Stimulated activated CD8-positive, alpha-beta memory T cell treated with anti-CD3 and anti-CD28 coated beads, Interleukin-4, amount 100 ng/mL, for 24 hours (primary cell): ENCODE results near the gene CACNA1S.

ENCODE experiments used
- DNase-seq: peaks from one replicate; pipeline ENCODE4 v3.0.0-alpha.2; 2020; ENCODE audit warnings: low read depth

The CACNA1S gene

DNA sequence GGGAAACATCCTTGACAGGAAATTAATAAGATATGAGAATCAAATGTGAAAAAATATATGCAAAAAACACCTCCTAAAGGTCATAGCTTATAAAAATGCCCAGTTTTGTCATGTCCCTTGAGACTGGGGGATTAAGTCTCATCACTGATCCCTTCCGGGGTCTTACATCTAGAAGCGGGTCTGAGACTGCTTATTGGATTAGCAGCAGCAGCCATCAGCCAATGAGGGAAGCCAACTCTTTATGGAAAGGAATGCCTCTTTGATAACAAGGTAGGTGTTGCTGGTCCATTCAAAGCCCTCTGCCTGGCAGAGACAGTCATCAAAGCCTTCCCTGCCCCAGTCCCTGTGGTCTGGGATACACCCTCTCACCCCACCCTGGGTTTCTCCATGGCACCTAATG, 3.9 kb upstream of the CACNA1S start:
- no peak for DNase-seq

DNA sequence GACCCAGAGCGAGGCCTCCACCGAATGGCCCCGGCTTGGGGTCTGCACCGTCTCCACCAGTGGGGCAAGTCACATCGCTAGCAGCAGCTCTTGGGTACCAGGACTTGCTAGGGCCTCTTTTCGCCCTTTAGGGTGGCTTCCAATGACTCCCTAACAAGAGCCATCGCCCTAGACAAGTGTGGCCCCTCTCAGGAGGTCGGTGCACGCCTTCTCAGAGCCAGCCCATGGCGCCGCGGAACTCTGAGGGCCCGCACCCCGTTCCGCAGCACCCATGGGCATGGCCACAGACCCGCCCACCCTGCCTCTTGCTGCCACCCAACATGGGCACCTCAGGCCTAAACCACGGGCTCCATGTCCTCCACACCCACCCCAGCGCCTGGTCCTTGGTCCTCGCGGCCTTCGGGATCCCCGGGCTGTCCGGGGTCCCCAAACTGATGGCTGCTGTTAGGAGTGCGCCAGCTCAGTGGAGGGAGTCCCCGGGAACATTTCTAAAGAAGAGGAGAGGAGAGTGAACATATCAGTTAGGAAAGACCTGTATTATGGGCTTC, 3.2 kb upstream of the CACNA1S start:
- DNase-seq: no peak

DNA sequence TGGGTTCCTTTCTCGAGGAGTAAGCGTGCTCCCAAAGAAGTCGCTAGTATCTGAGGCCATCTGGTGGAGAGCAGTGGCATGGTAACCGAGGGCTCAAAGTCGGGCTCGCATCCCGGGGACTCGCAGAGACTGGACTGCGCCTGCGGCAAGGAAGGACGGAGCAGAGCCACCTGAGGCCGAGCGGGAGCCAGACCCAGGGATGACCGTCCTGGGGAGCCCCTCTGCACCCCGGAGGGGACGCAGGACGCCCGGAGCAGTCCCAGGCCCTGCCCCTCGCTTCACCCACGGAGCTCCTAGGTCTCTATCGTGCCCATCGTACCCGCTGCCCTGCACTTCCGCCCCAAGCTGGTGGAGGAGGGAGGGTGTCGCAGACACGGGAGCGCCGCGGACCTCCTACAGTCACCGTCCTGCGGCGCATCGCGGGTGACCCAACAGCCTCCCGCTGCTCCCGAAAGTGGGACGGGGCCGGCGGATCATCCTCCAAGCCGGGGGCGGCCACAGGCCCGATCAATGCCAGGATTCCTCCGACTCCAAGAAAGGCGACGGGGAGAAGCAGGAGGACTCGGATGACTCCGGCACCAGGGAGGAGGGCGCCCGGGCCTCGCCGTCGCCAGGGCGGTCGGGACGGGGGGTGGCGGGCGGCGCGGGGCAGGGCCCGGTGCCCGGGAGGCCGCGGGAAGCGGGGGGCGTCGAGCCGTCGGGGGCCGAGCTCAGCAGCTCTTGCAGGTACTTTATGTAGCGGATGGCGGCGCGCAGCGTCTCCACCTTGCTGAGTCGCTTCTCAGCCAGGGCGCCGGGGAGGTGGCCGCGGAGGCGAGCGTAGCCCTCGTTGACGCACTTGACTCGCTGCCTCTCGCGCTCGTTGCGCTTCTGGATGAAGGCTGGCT, 2.3 kb upstream of the CACNA1S start:
- peak; percentile 58 for DNase-seq

DNA sequence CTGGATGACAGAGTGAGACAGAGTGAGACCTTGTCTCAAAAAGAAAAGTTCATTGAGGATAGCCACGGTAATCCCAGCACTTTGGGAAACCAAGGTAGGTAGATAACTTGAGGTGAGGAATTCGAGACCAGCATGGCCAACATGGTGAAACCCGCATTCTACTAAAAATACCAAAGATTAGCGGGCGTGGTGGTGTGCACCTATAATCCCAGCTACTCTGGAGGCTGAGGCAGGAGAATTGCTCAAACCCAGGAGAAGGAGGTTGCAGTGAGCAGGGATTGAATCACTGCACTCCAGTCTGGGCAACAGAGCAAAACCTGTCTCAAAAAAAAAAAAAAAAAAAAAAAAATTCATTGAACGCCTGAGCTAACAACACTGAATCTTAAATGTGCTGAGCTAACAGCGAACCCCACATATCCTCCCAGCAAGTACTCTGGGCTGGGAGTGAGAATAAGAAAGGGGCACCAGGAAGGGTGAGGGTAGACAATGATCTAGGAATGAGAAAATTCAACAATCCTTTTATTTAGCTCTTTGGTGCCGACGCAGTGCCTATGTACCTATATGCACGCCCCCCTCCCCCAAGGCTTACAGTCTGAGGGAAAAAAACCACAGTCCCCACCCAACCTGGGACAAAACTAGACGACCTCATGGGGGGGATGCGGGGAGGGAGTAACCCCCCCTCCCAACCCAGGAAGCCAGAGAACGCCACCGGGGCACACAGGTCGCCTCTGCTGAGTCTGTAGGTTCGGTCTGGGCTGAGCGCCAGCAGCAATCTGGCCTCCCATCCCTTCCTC, 1.4 kb upstream of the CACNA1S start:
- no peak for DNase-seq

DNA sequence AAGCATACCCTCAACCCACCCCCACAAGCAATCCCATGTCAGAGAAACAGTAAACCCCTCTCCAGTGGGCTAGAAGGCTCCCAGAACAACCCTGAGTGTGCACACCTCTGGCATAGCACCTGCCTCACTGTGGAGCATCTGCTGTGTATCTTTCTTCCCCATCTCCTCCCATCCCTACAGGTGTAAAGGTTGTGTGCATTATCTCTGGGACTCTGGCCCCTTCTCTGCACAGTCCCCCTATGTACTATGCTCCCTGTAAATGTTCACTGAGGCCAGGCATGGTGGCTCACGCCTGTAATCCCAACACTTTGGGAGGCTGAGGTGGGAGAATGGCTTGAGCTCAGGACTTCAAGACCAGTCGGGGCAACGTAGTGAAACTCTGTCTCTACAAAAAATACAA, 700 bp upstream of the CACNA1S start:
- DNase-seq: no peak

DNA sequence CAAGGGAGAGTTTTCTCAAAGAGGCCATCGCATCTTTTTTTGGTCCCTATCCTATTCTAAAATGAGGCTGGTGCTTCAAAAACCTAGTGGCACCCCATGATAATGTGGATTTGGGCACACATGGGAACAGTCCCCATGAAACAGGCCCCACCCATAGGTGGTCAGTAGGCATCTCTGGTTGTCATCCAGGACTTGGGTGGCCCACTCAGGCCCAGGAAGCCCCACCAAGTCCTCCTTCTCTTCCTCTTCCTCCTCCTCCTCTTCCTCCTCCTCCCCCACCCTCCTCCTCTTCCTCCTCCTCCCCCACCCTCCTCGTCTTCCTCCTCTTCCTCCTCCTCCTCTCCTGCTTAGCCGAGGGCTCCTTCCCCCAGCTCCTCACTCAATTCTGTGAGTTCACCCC, 554 bp downstream of the CACNA1S start:
- no peak for DNase-seq

DNA sequence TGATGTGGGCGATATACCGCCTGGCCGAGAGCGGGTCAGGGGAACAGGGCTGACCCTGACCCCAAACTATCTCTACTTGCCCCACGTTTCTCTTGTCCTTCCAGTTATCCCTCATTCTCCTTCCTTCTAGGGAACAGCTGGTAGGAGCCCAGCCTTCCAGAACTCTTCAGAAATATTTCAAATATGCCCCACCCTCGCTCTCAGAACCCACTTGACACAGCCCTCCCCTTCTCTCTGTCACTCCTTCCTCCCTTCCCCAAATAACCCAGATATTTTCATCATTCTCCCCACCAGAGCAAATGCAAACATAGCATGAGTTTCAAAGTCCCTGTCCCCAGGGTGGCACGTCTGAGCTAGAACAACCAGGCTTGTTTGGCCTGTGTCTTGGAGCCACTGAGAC, 1.1 kb downstream of the CACNA1S start:
- no peak for DNase-seq

DNA sequence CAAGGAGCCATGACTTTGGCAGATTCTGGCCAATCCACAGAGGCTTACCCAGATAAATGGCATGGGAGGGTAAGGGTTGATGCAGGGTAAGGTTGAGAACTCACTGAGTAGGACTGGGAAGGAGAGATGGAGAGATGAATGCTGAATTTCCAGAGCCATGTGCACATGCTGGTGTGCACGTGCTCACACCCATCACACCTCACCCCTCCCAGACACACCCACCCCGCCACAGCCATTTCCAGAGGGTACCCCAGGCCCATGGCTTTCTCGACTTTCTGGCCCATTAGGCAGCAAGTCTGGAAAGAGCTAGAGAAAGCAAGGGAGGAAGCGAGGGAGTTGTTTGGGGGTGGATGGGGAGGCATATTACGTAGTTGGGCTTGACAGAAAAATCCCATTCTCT, 1.6 kb downstream of the CACNA1S start:
- no peak for DNase-seq

DNA sequence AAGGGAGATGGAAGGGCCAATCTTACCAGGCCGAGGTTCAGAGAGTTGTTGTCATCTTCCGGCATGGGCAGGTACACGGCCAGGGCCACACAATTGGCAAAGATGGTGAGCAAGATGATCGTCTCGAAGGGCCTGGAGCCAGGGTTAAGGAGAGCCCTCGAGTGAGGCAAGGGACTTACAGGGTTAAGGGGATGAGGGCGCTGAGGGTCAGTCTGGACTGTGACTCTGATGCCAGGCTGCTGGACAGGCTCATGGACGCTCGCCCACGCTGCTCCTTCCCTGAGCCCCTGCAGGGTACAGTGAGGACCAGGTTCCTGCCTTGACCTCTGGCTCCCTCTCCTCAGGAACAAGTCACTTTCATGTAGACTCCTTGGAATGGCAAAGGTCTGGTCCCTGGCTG, 2.1 kb downstream of the CACNA1S start:
- DNase-seq: no peak

DNA sequence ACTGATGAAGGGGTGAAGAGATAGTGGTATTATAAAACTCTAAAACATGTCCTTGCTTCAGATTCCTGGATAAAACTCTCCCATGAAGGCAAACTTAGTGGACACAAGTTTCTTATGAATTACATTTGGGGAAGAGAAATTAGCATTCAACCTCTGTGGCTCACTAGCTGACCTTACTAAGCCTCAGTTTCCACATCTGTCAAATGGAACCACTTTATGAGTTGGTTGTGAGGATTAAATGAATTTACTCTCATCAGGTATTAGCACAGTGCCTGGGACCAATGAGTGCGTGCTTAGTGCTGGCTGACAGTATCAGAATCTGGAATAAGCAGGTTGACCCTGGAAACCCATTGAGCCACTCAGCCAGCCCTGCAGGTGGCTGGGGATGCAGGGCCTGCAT, 2.6 kb downstream of the CACNA1S start:
- no peak for DNase-seq

DNA sequence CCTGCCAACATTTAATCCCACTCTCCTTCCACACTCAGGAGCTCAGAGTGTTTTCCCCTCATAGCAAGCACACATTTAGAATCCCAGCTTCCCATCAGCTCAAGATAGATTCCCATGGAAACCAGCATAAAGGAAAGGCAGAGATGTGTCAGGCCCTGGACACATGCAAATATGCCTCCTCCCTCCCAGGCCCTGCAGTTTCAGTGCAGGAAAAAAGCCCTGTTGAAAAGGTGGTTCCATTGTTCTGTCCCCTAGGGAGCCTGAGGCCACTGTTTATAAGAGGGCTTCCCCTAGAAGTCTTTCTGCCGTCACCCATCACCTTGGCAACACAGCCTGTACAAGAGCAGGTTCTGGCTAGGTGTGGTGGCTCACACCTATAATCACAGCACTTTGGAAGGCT, 3.6 kb downstream of the CACNA1S start:
- DNase-seq: no peak

DNA sequence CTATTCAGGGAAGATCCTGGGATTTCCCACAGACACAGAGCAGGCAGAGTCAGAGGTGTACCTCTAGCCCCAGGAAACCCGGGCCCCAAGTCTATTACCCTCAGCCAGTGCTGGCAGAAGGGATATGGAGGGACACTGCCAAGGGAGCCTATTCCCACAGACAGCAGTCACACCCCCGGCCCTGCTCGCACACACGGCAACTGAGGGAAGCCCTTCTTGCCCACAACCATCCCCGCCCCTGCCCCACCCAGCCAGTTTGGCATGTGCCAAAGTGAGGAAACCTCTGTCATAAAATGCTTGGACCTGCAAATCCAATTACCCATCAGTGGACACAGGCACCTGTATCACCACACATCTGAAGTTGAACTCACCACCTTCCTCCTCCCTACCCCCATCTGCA, 6.5 kb downstream of the CACNA1S start:
- DNase-seq: no peak

DNA sequence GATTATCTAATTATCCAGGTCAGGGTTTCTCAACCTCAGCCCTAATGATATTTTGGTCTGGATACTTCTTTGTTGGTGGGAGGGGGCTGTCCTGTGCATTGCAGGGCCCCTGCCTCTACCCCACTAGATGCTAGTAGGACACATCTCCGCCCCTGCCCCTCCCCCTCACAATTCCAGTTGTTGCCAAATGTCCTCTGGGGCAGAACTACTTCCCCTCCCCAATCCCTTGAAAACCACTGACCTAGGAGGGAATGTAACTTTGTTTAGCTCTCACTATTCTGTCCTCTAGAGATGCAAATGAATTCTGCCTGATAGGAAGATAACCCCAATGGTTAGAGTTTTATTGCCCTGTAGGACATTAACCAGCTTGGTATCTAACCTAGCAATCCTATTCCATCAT, 8.1 kb downstream of the CACNA1S start:
- no peak for DNase-seq

DNA sequence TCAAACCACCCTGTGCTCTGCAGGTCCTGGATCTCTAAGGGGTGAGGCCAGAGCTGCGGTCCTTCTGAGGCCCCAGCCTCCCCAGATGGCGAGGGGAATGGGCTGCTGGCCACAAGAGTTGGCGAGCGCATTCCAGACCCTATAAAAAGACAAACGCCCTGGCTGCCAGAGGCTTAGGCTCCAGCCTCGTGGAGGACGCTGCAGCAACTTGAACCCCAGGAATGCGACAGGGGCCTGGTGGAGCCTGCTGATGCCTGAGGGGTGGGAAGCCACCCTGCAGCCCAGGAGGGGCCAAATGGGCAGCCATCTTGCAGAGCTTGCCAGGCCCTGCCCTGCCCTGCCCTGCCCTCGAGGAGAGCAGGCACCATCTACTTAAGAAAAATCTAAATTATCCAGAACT, 8.6 kb downstream of the CACNA1S start:
- DNase-seq: no peak

DNA sequence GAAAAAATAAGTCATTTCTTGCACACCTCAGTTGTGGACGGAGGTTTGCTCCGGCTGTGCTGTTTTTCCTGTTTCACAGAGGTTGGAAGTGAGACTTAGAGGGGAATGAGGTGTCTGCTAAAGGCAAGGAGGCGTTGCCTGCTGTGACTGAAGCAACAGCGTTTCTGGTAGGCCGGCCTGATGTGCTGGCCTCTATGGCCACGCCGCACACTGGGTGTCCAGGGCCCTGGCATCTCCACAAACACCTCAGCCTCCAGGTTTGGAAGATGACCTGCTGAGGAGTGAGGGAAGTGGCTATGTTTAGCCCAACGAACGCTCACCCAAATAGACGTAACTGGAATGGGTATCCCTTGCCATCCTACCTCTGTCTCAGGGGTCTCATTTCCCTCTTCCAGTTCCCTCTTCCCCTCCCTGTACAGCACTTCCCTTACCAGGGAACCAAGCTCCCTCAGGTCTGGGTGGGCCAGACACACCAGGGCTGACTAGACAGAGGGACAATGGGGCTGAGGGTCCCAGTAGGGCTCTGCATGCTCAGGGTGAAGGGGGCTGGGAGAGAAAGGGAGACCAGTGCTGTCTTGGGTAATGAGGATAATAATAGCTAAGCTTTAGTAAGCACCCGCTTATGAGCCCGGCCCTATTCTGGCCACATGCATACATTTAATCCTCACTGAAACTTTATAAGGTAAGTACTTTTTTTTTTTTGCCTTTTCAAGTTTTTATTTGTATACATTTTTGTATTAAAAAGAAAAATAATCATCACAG, 11.9 kb downstream of the CACNA1S start:
- no peak for DNase-seq

DNA sequence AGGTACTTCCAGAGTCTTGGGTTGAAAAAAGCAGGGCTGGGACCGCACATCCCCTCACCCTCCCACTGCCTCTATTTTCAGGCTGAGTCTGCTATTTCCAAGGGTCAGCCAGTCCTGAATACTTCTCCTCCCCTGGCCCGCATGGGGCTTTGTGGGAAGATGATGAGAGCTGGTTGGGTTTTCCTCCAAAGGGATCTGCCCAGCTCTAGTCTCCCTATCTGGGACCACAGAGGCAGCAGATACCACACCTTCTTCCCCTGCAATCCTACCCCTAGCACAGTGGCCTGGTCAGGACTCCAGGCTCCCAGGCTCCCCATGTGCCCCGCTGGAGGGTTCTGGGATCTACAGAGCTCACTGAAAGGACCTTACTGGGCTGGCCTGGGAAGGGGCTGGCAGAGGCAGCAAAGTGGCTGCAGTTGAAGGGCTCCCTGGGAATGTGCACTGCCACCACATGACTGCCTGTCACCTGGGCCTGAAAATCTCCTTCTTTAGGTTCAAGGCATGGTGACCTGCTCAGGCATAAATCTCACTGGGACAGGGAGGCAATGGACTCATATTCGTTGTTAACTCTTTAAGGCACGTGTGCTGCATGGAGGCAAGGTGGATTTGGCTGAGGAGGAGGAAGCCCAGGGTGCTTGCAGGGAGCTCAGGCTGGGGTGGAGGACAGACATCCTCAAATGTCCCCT, 13.1 kb downstream of the CACNA1S start:
- no peak for DNase-seq

DNA sequence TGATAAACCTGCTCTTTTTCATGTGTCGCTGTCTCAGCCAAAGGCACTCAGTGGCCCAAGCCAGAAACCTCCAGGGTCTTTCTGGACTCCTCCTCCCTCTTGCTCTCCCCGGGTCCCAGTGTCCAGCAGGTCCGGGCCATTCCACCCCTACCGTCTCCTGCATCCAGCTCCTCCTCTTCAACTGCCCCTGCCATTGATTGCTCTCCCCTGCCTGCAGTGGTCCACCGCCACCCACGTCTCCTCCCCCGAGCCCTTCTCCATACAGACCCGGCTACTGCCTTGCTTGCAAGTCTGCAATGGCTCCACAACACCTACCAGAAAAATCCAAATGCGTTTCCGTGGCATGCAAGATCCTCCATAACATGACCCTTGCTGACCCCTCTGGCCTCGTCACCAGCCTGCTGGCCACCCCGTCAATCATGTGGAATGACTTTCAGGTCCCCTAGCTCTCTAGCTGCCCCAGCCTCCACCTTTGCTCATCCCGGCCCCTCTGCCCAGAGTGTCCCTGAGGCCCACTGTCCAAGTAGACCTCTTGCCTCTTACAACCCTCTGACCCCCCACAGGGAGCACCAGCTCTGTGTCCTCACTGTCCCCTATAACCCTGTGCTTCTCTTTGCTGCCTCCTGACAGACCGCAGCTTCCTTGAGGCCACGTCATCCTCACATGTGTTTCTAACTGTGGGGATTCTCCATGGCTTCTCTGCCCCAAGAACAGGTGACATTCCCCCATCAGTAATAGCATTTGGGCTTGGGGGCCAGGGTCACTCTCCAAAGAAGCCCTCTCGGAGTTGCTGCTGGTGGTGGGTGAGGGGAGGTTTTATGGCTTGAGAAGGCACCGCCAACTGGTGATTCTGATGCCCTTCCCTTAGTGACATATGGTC, 15.0 kb downstream of the CACNA1S start:
- DNase-seq: no peak

DNA sequence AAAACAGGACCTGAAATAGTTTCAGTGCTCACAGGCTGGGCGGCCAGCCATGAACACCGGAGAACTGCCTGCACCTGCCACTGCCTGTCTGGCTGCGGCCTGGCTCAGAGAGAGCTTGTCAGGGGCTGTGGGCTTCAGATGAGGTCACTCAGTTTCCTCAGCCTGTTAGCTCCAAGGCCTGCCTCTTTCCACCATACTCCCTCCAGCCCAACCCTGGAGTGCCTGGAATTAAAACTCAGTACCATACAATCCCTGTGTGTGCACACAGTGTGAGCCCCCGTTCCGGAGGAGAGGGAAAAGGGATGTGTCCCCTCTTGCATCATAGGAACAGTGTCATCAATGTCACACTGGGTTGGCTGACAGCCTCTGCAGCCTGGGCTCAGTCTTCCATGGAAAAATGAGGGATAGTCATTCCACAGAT, 16.2 kb downstream of the CACNA1S start:
- DNase-seq: no peak

DNA sequence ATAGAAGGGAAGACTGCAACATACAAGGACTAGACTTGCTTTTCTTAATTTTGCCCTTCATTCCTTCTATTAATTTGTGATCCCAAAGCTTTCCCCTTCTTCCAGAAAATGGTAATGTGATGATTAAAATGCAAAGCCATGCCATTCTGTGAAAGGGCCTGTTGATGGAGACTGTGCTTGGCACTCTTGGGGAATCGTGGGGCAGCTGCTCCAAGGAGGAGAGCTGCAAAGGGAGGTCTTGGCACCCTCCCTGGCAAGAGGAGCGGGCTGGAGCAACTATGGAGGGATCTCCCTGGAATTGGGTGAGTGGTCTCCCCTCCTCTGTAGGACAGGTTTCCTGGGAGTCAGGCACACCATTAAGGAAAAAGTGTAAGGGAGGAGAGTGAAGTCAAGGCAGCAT, 16.6 kb downstream of the CACNA1S start:
- no peak for DNase-seq

DNA sequence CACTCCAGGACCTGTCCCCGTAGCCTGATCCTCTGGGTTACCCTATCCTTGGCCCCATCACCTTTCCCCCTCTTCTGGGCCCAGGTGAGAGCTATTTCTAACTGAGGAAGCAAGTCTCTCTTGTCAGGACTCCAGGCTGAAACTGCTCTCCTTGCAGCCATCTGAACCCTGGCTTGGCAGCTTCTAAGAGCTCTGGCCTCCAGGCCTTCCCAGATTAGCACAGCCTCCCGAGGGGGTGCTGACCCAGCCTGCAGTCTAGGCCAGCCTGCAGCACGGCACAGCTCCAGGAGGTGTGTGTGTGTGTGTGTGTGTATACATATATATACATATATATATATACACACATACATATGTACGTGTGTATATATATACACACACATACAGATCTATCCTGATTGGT, 17.4 kb downstream of the CACNA1S start:
- no peak for DNase-seq

DNA sequence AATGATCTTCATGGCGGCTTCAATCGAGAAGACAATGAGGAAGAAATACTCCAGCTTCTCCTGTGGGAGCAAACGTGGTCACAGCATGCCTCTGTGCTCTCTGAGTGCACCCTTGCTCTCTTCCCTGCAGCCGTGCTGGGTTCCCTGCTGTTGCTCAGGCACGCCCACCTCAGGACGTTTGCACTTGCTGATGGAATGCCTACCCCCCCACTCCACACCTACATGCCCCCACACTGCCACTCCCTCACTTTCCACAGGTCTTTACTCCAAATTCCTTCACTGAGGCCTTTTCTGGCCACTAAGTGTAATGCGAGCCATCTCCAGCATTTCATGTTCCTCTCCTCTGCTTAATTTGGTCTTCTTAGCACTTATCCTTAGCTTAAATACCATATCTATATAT, 18.3 kb downstream of the CACNA1S start:
- DNase-seq: no peak
